ENCODE data around the gene WARS2.

Gene WARS2

DNA sequence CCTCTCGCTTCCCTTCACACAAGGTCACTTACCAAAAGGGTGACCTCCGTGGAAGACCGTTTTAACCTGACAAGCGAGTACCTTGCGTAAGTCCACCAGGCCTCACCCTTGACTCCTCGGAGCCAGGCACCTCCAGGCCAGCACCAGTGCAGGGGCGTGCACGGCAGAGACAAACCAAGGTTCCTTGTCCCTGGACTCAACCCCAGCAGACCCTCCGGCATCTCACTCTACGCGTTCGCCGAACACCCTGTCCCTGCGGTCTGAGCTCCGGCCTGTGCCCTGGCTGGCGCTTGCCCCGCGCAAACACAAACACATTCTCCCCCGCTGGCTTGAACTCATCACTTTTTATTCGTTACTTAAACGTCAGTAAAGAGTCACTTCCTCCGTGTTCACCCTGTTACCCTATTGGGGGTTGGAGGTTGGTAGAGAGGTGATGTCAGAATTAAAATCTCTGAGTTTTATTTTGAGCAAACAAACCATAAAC is 156.9 kb downstream of the WARS2 start:
- H3K27me3 ChIP-seq (ENCODE audit: insufficient read depth, low read length): no peaks in the 10 kb centered on the region

DNA sequence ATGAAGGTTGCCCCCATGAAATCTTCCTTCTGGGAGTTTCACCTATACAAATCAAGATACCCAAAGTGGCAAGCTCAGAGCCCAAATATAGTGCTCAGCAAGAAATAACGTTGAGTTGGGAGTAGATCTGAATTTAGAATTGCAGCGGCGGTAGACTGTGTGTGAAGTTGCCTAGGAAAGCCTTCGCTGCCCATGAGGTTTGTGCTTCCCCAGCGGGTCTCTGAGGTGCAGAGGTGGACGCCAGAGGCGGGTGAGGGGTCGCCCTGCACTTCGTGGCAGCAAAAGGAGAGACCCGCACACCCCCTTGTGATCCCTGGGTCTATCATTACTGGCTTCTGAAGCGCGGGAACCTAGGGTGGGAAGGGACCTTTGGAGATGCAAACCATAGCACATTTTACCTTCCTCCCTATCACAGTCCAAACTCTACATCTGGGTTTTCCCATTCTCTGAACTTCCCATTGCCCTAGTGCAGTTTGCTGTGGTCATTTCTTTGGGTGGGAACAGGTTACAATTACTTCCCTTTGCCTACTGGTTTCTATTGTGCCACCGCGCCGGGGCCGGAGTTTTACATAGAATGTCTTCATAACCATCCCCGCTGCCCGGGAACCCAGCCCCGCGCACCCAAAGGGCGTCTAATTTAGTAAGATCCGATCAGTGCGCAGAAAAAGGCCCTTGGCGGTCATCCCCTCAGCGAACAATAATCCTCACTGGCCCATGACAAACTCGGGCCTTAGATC is 157.5 kb downstream of the WARS2 start:
- Histone ChIP-seq H3K9me2 (ENCODE audit: low read depth, low read length) (no peaks in the 10 kb centered on the region), H2AFZ (ENCODE audit: low read length) (no peak overlapping the region), H3F3A (ENCODE audit: insufficient read depth, low read length) (no peaks in the 10 kb centered on the region), H3K9me3 (ENCODE audit: low read length) (no peaks in the 10 kb centered on the region), H3K36me3 (ENCODE audit: insufficient read depth, low read length) (no peaks in the 10 kb centered on the region; the same call in 1 of the 2 replicates), H3K4me3 (ENCODE audit: low read depth, low read length, poor library complexity, severe bottlenecking) (no peak overlapping the region), H3K27me3 (ENCODE audit: insufficient read depth, low read length) (no peaks in the 10 kb centered on the region), H3K27ac (ENCODE audit: low read depth, low read length, poor library complexity, severe bottlenecking) (no peak overlapping the region), H4K20me1 (ENCODE audit: insufficient read depth, low read length) (no peaks in the 10 kb centered on the region), H3K9ac (ENCODE audit: low read length) (no peak overlapping the region), H3K79me2 (ENCODE audit: insufficient read depth, low read length) (no peaks in the 10 kb centered on the region), H3K4me1 (ENCODE audit: insufficient read depth, low read length, severe bottlenecking) (no peaks in the 10 kb centered on the region), H3K4me2 (ENCODE audit: low read length) (no peak overlapping the region)
- TF ChIP-seq, protein P1, sequence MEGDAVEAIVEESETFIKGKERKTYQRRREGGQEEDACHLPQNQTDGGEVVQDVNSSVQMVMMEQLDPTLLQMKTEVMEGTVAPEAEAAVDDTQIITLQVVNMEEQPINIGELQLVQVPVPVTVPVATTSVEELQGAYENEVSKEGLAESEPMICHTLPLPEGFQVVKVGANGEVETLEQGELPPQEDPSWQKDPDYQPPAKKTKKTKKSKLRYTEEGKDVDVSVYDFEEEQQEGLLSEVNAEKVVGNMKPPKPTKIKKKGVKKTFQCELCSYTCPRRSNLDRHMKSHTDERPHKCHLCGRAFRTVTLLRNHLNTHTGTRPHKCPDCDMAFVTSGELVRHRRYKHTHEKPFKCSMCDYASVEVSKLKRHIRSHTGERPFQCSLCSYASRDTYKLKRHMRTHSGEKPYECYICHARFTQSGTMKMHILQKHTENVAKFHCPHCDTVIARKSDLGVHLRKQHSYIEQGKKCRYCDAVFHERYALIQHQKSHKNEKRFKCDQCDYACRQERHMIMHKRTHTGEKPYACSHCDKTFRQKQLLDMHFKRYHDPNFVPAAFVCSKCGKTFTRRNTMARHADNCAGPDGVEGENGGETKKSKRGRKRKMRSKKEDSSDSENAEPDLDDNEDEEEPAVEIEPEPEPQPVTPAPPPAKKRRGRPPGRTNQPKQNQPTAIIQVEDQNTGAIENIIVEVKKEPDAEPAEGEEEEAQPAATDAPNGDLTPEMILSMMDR (IDR thresholded peaks at IDR 0.05; ENCODE audit: low read length): no peak
- no peak for TF ChIP-seq EZH2 (IDR thresholded peaks at IDR 0.05; ENCODE audit: borderline replicate concordance, low read length)

More for the DNA sequence above, 156.9 kb downstream of the WARS2 start:
- no peaks in the 10 kb centered on the region for H4K20me1 ChIP-seq (ENCODE audit: insufficient read depth, low read length)
- no peaks in the 10 kb centered on the region; the same call in 1 of the 2 replicates for H3K36me3 ChIP-seq (ENCODE audit: insufficient read depth, low read length)
- no peak overlapping the region for H3K4me3 ChIP-seq (ENCODE audit: low read depth, low read length, poor library complexity, severe bottlenecking)
- H3K9me2 ChIP-seq (ENCODE audit: low read depth, low read length): no peaks in the 10 kb centered on the region
- H2AFZ ChIP-seq (ENCODE audit: low read length): no peak overlapping the region
- no peaks in the 10 kb centered on the region for H3K4me1 ChIP-seq (ENCODE audit: insufficient read depth, low read length, severe bottlenecking)
- no peaks in the 10 kb centered on the region for H3F3A ChIP-seq (ENCODE audit: insufficient read depth, low read length)
- H3K27ac ChIP-seq (ENCODE audit: low read depth, low read length, poor library complexity, severe bottlenecking): no peak overlapping the region
- no peak overlapping the region for H3K9ac ChIP-seq (ENCODE audit: low read length)
- TF ChIP-seq, protein P1 (IDR thresholded peaks at IDR 0.05; ENCODE audit: low read length): no peak
- TF ChIP-seq EZH2 (IDR thresholded peaks at IDR 0.05; ENCODE audit: borderline replicate concordance, low read length): no peak
- H3K4me2 ChIP-seq (ENCODE audit: low read length): no peak overlapping the region
- no peaks in the 10 kb centered on the region for H3K79me2 ChIP-seq (ENCODE audit: insufficient read depth, low read length)
- H3K9me3 ChIP-seq (ENCODE audit: low read length): no peaks in the 10 kb centered on the region

DNA sequence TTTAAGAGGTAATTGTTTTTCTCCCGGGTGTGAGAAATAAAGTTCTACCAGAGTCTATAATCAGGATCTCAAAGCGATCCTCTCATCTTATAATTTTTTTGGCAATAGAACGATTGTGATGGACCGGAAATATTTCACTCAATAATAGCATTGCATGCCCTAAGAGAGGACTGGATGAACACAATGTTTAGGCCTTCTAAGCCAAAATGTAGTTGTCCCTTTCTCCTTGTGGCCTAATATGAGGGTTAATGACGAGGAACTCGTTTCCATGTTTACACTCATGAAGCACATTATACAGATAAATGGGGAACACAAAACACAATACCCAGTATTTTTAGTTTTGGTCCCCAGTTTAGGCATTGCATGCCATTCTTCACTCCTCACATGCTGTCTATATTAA is 158.2 kb downstream of the WARS2 start:
- H3K9me3 ChIP-seq (ENCODE audit: low read length): no peaks in the 10 kb centered on the region
- H3K79me2 ChIP-seq (ENCODE audit: insufficient read depth, low read length): no peaks in the 10 kb centered on the region
- H3K4me3 ChIP-seq (ENCODE audit: low read depth, low read length, poor library complexity, severe bottlenecking): no peak overlapping the region
- no peaks in the 10 kb centered on the region for H3F3A ChIP-seq (ENCODE audit: insufficient read depth, low read length)
- no peaks in the 10 kb centered on the region for H3K27me3 ChIP-seq (ENCODE audit: insufficient read depth, low read length)
- no peaks in the 10 kb centered on the region for H4K20me1 ChIP-seq (ENCODE audit: insufficient read depth, low read length)
- no peaks in the 10 kb centered on the region; the same call in 1 of the 2 replicates for H3K36me3 ChIP-seq (ENCODE audit: insufficient read depth, low read length)
- no peaks in the 10 kb centered on the region for H3K9me2 ChIP-seq (ENCODE audit: low read depth, low read length)
- H3K4me2 ChIP-seq (ENCODE audit: low read length): no peak overlapping the region
- no peak for TF ChIP-seq EZH2 (IDR thresholded peaks at IDR 0.05; ENCODE audit: borderline replicate concordance, low read length)
- TF ChIP-seq, protein P1 (IDR thresholded peaks at IDR 0.05; ENCODE audit: low read length): no peak
- no peak overlapping the region for H3K9ac ChIP-seq (ENCODE audit: low read length)
- no peaks in the 10 kb centered on the region for H3K4me1 ChIP-seq (ENCODE audit: insufficient read depth, low read length, severe bottlenecking)
- H3K27ac ChIP-seq (ENCODE audit: low read depth, low read length, poor library complexity, severe bottlenecking): no peak overlapping the region
- no peak overlapping the region for H2AFZ ChIP-seq (ENCODE audit: low read length)

Data from OCI-LY1 (cell line).